Measurements from ENCODE around the gene THBS2.

The THBS2 gene

DNA sequence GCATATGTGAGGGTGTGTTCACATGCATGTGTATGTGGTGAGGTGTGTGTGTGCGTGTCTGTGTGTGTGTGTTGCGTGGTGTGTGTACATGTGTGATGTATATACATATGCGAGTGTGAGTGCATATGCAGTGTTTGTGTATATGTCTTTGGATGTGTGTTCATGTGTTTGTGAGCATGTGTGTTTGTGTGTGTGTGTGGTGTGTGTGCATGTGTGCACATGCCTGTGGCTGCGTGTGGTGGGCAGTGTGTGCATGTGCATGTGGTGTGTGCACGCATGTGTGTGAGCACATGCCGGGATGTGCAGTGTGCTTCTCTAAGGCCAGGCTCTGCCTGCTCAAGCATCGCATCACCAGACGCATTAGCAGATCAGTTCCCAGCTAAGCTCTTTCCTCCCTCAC lies 5.7 kb downstream of the THBS2 start:
- no peak for DNase-seq

DNA sequence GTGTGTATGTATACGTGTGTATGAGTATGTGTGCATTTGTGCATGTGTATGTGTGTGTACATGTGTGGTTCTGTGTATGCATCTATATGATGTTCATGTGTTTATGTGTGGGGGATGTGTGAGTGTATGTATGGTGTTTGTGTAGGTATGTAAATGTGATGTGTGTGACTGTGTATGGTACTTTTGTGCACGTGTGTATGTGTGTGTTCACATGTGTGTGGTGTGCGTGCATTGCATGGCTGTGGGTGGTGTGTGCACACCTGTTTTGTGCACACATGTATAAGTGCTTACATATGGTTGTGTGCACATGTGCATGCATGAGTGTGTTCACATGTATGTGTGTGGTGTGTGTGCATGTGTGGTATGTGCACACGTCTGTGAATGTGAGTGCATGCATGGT lies 6.2 kb downstream of the THBS2 start:
- DNase-seq, result no peak

DNA sequence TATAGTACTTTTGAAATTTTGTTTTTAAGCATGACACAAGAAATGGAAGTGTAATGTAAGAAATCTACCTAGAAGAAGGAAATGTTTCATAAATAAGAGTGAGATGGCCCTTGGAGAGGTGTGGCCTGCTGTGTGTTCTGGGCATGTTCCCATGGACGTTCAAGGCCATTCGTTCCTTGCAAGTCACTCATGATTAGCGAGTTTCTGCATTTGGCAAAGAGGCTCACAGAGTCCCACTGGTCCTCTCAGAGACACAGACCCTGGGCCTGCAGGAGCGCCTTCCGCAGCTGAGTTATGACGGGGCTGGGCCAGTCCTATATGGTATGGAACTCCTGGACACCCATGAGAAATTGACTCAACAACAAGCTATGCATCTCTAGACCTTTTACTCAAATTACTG lies 7.2 kb downstream of the THBS2 start:
- no peak for DNase-seq

DNA sequence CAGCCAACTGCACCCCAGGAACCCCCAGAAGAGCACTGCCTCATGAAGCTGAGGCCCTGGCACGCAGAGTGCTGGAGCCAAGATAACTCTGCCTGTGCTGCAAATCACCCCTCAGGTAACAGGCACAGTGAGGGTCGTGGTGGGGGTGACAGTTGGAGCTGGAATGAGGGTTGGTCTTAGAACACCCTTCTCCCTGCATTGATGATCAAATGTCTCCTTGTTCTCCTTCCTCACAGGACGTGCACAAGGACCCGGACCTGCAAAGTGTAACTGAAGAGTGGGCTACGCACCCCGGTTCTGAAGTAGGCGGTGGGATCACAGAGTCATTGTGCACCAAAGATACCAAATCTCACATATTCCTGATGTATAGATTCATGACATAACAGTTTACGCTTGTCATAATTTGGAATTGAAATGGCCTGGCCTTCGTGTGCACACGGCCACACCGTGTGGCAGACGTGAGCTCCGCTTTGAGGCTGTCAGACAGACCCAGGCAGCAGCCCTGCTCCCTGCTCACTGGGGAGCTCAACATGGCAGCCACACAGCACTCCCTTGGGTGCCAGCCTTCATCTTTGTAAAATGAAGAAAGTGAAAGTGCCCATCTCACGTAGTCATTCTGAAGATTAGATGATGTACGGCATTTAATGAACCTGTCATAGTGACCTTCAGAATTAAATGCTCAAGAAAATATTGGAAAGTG lies 8.8 kb downstream of the THBS2 start:
- DNase-seq, result no peak

DNA sequence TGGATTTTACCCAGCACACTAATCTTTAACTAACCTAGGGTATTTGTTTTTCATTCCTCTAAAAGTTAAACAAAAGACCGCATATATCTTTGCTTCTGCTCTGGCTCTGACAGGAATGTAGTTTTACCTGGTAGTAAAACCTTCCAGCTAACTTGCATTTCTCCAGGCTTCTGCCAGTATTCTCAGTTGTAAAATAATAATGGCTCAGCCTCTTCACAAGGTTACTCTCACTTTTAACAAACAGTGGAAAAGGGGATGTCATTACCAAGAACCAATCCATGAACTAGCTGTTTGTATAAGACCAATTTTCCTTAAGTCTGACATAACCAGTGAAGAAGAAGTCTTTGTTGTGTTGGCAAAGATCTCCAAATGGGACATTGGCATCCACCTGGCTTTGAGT lies 10.0 kb downstream of the THBS2 start:
- no peak for DNase-seq

DNA sequence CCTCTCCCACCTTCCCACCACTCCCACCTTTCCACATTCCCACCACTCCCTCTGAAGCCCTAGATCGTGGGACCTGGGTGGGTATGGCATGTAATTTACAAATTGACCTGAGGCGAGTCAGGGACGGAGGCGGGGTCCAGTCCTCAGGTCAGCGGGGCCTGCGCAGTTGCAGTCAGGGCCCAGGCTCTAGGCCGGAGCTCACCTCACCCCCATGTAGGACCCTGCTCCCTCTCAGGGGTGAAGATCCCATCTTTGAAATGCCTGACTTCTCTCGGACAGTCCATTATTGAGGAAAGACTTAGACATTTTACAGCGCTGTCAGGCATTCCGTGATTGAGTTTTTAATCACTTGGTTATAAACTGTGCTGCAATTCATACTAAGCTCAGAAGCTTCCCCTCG lies 10.5 kb downstream of the THBS2 start:
- DNase-seq, result no peak

DNA sequence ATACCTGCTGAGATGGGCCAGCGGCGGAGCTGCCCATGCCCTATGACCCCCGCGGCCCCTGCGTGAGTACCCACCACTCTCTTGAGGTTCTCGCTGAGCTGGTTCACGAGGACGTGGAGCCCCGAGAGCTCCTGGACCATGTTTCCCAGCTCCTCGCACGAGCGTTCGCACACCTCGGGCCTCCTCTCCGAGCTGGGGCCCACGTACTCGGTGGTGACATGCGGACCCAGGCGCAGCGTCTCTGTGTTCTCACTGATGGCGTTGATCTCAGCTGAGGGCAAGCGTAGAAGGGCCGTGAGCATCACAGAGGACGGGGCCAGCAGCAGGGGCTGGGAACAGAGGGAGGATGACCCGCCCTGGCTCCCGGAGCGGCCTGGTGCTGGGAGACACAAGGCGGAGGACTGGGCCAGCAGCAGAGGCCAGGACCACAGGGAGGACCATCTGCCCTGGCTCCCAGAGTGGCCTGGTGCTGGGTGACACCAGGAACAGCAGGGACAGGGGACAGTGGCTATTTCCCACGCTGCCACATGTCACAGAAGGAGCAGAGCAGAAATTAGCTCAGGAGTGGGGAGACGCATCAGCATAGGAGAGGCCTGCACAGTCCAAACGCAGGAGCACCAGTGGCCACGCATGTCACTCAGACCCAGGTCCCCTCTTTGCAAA lies 11.8 kb downstream of the THBS2 start:
- DNase-seq, result no peak

DNA sequence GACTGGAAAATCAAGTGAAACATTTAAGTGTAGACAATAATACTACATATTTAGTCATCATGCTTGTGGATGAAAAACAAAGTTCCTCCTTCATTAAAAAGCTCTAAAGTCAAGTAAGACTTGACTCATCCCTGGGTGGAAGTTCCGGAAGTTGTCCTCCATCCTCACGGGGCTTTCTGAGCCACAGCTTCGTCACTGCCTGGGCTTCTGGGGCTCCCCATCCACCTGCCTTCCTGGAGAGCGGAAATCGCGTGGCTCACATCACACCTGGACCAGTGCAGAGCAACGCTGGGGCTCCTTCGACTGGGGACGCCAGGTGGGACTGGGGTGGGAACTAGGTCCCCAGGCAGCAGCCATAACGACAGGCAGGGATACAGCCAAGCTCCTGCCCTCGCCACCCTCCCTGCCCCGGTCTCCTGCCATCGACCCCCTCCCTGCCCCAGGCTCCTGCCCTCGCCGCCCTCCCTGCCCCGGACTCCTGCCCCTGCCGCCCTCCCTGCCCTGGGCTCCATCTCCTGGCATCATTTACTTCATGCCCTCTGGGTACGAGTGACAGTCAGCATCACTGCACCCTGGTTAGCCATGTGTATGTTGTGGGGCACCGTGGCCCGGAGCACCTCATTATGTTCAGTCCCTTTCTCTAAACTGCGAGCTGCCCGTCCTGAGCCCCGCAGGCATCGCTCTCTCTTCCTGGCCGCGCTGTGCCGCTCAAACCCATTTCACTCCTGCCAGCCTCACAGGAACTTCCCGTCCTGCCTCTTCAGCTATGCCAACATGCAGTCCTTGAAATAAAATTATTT lies 12.9 kb downstream of the THBS2 start:
- no peak for DNase-seq

DNA sequence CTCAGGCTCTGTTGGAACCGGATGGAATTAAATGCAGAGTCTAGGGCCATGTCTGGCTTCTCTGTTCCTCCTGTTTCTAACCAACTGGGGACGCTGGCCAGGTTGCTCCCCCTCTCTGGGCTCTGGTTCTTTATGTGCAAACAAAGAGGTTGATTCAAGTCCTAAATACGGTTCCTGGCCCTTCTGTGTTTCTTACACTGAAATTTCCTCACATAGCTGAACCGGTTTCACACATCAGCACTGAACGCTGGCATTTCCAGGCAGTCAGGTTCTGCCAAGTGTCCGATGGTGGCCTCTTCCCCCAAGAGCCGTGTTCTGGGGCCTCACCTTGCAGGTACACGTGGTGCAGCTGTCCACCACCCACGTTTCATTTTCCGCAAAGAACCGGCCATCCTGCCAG lies 13.5 kb downstream of the THBS2 start:
- no peak for DNase-seq

DNA sequence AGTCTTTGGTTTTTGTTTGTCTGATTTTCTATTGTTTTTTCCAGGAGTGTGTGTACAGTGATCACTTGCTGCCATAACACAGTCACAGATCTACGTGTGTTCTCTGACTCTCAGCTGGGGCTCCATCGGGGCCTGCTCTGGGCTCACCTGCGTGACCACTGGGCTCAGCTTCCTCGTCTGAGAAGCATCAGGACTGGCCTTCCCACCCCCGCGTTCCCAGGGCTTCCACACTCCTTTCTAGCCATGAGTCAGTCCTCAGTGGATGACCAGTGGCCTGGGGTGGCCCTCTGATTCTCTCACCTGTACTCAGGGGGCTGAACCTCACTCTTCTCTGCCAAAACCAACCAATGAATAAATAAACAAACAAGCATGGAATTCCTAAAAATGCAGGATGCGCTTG lies 14.5 kb downstream of the THBS2 start:
- DNase-seq, result no peak

DNA sequence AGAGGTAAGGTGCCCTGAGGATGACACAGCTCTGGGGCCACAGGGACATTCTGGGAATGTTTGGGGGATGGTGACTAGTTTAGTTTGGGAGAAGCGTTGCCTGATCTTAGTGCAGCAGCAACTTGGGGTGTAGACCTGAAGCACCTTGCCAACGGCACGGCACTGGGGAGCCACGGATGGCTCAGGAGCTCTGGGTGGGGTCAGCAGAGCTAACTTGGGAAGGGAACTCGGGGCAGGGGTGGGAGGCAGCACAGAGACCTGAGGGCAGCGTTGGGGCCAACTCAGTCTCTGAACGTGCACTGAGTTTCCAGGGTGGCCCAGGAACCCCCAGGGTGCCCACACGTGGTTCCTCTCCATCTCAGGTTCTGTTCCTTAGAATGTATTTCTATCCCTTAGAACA lies 14.9 kb downstream of the THBS2 start:
- DNase-seq, result no peak

DNA sequence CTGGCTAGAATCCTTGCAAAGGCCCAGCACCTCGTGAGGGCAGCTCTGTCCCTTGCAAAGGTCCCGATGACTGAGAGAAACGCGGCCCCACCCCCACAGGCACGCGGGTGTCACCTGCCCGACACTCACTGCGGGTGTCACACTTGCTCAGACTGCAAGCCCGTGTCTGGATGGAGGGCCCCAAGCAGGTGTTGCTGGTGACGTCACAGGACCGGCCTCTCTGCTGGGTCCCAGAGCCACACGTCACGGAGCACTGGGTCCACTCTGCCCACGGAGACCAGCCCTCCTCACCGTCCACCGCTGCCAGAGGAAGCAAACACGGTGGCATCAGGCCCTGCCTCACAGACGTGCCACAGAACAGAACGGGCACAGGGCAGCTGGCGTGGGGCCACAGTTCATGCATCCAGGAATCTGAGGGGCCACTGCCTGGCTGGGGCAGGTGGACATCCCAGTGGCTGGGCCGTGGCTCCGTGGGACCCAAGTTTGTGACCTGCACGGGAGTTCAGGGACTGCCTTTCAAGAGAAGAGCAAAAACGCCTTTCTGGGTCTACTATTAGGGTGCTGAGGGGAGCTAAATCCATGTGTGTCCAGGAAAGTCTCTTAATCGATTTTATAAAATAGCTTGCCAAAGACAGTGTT lies 16.0 kb downstream of the THBS2 start:
- DNase-seq, result no peak

DNA sequence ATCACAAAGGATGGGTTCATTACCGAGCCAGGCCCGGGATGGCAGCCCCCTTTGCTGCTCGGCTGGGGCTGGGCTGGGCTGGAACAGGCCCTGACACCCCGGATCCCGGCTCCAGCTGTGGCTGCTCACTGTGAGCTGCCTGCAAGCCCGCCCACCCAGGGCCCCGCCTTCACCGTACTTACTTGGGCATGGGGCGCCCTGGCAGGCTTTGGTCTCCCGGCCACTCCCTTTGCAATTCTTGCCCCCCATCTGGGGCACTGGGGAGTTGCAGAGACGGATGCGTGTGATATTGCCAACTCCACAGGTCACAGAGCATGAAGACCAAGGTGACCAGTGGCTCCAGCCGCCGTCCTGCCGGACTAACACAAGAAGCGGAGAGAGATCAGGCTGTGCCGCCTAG lies 16.7 kb downstream of the THBS2 start:
- no peak for DNase-seq

DNA sequence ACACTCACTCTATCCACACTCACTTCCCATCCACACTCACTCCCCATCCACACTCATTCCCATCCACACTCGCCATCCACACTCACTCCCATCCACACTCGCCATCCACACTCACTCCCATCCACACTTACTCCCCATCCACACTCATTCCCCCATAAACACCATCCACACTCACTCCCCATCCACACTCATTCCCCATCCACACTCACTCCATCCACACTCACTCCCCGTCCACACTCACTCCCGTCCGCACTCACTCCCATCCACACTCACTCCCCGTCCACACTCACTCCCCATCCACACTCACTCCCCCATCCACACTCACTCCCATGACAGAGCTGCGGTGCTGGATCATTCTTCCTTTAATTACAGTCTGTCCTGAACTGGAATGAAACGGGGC lies 17.1 kb downstream of the THBS2 start:
- no peak for DNase-seq

DNA sequence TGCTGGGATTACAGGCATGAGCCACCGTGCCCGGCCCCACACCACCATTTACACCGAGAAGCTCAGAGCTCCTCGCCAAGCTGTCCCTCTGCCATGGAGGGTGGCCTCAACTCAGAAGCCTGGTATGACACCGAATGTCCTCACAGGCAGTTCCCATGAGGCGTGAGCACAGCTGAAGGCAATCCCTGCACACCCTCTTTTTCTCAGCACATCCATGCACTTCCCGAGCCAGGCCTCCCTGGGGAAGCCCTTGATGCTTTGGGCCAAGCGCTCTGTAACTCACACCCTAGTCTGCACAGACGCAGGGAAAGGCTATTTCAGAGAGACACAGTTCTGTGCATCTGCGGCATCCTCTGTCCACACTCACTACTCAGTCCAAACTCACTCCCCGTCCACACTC lies 18.4 kb downstream of the THBS2 start:
- DNase-seq, result no peak

DNA sequence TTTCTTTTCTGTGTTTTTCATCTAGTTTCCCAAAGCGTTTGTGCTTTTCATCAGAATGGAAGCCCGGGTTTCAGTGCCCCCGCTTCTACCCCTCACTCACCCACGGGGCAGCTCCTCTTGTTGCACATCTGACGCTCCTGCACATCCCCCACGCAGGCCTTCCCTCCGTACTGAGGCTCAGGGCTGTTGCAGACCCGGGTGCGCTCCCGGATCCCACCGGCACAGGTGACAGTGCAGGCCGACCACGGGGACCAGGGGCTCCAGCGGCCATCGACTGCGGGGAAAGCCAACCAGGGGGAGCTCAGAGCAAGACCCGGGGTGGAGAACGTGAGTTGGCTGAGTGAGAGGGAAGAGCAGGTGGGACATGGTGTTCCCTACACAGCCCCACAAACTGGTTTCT lies 19.0 kb downstream of the THBS2 start:
- no peak for DNase-seq

DNA sequence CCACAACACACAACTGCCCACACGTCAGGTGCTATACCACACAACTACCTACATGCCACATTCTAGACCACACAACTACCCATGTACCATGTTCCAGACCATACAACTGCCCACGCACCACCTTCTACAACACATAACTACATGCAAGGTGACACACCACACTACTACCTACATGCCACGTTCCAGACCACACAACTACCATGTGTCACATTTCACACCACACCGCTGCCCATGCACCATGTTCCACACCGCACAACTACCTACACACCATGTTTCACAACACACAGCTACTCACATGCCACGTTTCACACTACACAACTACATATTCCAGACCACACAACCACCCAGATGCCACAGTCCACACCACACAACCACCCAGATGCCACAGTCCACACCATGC lies 19.8 kb downstream of the THBS2 start:
- DNase-seq, result no peak

DNA sequence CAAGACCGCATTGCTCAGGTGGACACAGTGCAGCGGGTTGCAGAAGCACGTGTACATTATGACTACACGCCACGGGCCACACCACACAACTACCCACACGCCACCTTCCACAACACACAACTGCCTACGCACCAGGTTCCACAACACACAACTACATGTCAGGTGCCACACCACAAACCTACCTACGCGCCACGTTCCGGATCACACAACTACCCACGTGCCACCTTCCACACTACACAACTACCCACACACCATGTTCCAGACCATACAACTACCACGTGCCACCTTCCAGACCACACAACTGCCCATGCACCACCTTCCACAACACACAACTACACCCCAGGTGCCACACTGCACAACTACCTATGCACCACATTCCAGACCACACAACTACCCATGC lies 20.5 kb downstream of the THBS2 start:
- DNase-seq, result no peak

DNA sequence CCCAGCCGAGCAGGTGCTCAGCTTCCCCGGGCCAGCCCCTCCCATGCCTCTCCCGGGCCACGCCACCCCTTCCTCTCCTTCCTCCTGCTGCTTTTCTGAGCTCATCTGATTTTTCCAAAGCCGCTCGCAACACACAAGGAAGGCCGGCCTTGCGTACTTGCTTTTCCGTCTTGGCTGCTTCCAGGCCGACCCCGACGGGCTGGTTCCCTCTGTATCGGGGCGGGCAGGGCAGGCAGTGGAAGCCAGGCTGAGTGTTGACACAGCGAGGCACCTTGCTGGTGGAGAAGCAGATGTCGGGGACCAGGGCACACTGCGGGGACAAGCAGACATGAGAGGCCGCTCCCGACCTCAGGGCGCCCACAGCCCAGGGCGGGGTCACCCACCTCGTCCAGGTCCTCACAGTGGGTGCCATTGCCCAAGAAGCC lies 21.1 kb downstream of the THBS2 start:
- DNase-seq, result no peak

DNA sequence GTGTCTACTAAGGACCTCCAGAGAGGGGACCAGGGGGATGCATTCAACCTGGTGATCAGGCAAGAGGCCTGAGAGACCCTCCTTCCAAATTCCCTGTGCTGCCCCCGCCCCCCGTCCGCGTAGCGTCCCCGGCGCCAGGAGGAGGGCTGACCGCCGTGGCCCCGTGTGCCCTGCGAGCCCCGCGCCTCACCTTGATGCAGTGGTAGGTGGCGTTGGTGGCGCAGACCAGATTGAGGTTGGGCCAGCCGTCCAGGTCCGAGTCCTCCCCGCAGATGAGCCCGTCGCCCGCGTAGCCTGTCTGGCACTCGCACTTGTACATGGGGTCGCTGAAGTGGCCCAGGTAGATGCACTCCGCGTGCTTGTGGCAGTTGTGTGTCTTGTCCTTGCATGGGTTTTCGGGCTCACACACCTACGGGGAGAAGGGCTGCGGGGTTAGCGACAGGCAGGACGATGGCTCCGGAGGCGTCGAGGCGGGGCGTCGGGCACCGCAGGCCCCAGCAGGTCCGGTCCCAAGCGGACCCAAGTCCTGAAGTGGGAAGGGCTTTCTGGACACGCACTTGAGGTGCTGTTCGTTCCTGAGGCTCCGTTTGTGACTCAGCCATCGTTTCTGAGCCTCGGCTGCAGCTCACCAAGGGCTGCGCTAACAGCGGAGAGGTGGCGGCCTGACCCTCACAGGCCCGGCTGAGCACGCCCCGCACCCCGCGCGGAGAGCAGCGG lies 21.7 kb downstream of the THBS2 start:
- DNase-seq, result no peak

DNA sequence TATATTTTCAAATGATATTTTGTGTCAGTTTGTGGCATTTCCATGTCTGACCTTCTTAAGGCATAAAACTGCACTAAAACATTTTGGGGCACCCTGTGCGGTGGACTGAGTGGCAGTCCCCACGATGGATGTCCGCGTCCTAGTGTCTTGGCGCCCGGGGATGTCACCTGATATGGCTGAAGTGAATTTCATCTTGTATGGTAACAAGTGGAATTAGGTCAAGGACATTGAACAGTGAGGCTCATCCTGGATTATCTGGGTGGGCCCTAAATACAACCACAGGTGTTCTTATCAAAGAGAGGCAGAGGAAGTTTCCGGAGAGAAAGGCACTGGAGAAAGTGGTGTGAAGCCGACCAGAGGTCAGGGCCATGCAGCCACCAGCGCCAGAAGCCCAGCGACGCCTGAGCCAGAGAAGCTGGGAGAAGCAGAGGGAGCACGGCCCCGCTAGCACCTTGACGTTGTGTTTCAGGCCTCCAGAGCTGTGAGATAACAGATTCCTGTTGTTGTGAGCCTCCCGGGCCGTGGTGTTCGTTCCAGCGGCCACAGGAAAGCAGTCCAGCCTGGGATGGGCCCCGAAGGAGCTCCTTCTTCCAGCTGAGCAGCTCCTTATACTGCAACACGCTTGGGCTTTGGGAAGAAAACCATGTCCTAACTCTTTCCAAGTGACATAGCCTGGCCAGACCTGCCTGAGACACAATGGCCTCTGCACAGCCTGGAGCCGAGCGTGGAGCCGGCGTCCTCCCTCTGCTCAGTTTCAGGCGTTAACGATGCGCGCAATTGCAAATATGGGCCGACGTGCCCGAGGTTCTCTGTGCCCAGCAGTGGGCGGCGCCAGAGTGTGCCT lies 22.5 kb downstream of the THBS2 start:
- no peak for DNase-seq

DNA sequence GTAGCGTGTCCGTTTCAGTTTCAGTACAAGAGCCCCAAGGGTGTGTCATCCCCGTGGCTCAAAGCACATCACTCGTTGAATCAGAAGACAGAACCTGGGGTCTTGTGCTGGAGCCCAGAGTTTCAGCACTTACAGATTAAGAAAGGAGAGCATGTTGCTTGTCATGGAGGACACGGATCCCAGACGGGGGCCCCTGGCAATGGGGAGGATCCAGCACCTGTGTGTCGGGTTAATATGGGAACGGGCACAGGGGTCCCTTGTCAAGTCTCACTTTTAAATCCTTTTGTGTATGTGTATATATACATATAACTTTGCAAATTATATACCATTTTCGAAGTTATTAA lies 23.4 kb downstream of the THBS2 start:
- DNase-seq, result no peak
